Activated CD4-positive, CD25-positive, alpha-beta regulatory T cell treated with anti-CD3 and anti-CD28 coated beads, Interleukin-2, amount 50 U/mL, for 16 hours (primary cell): ENCODE results near the gene REPS2.
A peak's percentile ranks its signal among the peaks of the same experiment; 100 is the strongest.

Source experiments
- DNase-seq: peaks from one replicate; pipeline ENCODE4 v3.0.0-alpha.2; 2020; ENCODE audit warnings: low read depth, low spot score

REPS2 gene

DNA sequence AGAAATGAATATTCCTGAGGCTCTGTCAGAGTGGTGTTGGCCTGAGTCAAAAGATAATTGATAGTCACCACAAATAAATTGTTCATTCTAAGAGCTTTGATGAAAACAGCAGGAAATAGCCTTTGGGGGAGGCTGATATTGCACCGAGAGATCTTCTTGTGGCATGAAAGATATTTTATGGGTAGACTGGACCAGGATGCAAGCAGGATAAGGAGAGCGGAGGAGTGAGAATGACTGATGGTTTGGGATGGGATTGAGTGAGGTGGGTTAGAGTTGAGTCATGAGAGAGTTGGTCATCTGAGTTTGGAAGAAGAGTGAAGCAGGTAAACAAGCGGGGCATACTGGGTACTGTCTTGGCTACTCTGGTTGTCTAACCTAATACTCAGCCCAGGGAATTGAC, 88.7 kb downstream of the REPS2 start:
- DNase-seq, result no peak

DNA sequence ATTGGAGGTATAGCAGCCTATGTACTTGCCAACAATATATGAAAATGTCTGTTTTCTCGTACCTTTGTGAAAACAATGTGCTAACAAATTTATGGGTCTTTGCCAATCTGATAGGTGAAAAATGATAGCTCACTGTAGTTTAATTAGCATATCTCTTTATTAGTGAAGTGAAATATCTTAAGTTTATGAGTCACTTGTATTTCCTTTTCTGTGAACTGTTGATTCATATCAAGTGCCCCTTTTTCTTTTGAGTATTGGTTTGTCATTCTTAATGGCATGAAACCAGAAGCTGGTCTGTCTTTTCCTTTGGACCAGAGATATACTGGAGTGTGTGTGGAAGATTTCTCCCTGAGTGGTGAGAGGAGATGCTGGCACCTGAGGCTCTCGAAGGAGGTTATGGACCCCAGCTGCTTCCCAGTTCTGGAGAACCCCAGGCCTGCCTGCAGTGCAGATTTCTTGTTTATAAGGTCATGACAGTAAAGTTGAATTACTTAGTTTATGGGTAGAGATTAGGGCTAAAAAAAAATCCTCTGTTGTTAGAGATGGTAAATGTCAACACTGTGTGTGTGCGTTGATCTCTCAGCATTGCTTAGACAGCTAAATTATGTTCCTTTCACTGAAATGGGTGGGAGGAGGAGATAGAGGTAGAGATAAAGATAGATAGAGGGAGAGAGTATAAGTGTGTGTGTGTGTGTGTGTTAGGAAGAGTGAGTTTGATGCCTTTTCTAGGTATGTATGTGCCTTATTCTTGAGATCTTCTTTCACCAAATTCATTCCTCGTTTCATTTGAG, 89.9 kb downstream of the REPS2 start:
- DNase-seq, result no peak

GRCh38 chrX:17038277-17038676, 91.8 kb downstream of the REPS2 start:
- DNase-seq, result no peak

DNA sequence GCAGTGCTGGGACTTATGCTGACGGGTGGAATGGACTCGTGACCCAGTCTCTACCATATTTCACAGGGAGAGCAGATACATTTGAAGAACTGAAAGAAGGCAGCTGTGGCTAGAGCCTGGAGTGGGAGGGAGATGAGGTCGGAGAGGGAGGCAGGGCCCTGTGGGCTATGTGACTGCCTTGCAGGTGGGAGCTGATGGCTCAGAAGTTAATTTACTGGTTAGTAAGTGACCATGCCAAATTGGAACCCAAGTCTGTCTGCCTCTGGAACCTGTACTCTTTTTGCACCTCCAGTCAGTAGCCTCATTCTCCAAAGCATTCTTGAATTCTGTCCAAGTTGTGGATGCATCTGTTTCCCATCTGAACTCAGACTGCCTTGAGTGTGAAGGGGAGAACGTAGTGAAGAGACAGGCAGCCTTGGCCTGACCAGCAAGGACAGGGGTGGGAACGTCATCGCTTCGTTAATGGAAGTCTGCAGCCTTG, 92.3 kb downstream of the REPS2 start:
- DNase-seq, result no peak

GRCh38 chrX:17039826-17040225, 93.4 kb downstream of the REPS2 start:
- DNase-seq, result no peak

DNA sequence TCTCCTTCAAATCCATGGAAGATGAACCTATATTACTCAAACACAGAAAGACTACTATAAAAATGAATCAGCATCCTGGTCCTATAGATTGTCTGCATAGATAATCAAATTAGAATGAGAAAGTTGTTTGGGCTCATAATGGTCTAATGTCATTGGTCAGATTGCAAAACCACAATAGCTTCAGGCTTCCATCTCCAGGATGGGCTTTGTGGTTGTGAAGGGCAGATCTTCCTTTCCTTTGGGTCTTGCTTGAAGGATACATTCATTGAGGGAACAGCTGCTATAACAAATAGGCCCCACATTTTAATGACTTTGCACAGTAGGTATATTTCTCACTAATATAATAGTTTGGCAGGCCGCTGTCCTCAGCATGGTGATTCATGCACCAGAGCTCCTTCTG, 94.3 kb downstream of the REPS2 start:
- DNase-seq, result no peak

DNA sequence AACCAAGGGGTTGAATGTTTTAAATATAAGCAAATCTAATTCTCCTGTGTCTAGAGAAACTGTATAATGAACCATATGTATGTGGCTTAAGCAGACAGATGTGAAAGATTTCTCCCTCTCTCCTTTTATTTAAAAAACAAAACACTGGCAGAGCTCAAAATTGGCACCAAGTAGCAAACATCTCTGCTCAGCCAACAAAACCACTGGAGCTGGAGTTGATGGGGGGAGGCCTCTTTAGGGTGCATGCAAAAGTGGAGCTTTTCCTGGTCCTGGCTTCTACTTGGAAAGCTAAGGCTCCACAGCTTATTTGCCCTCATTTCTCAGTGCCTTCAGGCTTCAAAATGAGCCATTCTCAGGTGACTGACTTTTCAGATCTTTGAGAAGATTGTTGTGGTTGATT, 95.6 kb downstream of the REPS2 start:
- no peak for DNase-seq

GRCh38 chrX:17046478-17047097, 100.1 kb downstream of the REPS2 start:
- peak; percentile 2 for DNase-seq

DNA sequence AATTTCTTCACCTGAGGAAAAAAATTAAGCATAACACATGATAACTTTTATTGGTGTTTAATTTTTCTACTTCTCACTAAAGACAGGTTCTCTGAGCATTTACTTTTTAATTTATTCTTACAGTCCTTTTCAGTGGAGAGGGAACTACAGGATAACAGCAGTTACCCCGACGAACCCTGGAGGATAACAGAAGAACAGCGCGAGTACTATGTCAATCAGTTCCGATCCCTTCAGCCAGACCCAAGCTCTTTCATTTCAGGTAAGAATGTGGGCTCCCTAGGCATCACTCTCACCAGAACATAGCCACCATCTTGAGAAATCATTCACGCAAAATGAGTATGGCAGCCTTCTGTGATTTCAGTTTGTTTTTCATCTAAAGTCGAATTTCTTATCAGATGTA, 100.8 kb downstream of the REPS2 start:
- DNase-seq, result no peak

- DNase-seq, result no peak
Measured at GRCh38 chrX:17052210-17052609, 105.8 kb downstream of the REPS2 start.

GRCh38 chrX:17052793-17053192, 106.3 kb downstream of the REPS2 start:
- DNase-seq, result no peak

DNA sequence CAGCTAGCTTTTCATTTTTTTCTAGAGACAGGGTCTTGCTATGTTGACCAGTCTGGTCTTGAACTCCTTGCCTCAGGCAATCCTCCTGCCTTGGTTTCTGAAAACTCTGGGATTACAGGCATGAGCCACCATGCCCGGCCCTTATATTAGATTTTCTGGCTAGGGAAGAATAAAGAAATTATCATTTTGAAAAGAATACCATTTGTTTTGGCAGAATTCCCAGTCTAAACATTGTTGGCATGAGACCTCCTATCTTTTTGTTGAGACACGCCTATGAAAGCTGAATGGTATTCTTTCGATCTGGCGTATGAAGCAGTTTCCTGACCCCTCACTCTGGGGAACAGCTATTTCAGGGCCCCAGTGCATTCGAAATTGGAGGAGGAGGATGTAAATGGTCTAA, 107.0 kb downstream of the REPS2 start:
- DNase-seq, result no peak

DNA sequence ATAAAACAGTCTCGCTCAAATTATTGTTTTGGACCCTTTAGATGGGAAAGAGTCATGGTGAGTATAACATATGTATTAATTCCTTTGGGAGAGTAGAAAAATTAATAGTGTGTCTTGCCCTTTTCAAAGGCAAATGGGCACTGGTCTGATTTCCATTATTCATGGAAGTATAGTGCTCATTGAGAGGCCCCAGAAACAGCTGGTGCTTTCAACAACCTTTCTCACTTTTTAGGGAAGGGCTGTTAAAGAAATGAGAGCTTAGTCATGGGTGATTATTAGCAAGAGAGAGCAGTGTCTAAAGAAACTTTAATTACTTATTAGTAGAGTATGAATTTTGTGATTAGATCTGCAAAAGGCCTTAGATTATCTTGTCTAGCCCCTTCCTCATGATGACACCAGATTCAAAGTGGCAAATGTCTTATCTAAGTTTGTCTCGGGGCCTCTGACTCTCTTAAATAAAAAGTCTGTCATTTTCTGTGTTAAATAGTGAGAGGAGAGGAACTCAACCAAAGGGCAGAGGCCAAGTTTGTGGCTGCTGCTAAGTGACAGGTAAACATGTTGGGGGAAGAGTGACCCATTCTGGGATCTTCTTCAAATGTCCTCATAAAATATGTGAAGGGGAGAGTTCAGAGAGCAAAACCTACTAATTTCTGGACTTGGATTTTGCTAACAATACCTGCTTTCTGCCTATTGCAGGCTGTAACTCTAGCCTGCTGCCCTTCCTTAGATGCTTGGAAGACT, 110.6 kb downstream of the REPS2 start:
- DNase-seq, result no peak

DNA sequence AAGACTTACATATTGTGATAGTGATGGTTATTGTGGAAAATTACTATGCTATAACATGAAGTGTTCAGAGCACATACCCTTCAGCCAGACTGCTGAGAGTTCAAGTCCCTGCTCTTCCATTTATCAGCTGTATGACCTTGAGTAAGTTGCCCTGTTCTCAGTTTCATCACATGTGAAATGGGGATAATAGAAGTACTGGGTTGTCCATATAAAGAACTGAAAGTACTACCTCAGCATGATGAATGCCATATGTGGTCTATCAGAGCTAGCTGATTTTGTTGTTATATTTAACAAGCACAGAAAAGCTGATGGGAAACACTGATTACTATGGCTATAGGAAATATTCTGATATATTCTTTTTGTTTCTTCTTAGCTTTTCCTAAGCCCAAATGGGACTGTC, 115.6 kb downstream of the REPS2 start:
- no peak for DNase-seq

DNA sequence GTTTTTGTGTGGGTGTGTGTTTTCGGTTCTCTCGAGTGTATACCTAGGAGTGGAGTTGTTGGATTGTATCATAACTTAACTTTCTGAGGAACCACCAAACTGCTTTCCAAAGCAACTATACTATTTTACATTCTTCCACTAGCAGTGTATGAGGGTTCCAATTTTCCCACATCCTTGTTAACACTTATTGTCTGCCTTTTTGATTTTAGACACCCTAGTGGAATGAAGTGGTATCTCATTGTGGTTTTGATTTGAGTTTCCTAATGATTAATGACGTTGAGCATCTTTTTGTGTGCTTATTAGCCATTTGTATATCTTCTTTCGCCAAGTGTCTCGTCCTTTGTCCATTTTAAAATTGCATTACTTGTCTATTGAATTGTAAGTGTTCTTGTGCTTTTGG, 118.6 kb downstream of the REPS2 start:
- no peak for DNase-seq

GRCh38 chrX:17067534-17067933, 121.1 kb downstream of the REPS2 start:
- DNase-seq, result no peak

DNA sequence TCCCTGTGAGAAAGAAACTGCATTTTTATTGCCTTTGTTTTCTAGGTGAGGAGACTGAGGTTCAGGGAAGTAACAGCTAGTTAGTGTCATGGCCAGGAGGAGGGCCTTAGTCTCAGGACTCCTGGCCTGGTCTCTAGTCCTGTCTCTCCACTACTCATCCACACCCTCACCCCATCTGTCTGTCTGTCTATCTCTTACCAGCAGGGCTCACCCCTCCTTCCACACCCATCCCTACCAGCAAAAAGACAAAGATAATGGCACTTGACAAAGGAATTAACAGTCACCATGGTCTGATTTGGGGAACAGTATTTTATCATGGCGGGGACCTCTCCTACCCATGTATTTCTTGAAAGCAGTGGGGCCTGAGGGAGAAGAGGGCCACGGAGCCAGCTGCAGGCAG, 125.8 kb downstream of the REPS2 start:
- no peak for DNase-seq

GRCh38 chrX:17072721-17073230, 126.3 kb downstream of the REPS2 start:
- DNase-seq, result no peak

GRCh38 chrX:17075004-17075403, 128.5 kb downstream of the REPS2 start:
- DNase-seq, result no peak

DNA sequence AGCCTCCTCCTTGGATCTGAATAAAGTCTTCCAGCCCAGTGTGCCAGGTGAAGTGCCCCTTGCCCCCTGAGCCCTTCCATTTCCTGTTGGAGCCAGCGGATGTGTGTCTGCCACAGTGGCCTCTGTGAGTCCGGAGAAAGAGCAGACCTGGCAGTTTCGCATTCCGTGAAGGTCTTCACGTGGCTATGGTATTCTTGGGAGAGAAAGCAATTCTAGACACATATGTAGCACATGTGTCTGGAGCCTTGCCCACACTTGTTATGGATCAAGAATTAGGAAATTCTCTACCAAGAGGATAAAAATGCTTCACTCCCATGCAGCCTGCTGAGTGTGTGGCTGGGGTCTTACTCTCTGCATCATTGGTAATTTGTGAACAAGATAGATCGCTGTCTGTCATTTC, 130.9 kb downstream of the REPS2 start:
- no peak for DNase-seq

DNA sequence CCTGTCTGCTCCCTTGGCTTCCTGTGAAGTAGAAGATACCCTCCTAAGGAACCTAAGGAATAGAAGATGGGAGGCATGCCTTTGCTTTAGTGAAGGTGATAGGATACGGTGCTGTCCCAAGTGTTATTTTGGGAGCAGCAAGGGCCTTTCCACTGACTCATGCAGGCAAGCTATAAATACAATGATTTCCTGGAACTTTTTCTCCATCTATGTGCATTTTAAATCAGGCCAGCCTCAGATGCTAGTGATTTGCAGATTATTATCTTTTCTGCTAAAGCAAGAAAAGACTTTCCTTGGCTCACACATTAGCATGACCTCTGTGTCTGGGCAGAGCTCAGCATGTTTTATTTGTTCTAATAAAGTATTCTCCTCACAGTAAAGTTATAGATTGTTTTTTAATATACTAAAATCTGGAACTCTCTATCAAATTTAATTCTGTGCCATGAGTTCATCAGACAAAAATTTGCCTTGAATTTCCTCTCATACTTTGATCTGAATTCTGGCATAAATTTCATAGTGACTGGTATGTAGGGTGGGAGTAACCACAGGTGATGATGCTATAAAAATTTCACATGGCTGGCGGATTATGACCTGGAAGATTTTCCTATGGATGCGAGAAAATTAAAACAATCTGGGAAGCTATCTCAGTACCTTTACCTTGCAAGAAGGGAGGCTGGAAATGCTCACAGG, 131.7 kb downstream of the REPS2 start:
- DNase-seq, result no peak

DNA sequence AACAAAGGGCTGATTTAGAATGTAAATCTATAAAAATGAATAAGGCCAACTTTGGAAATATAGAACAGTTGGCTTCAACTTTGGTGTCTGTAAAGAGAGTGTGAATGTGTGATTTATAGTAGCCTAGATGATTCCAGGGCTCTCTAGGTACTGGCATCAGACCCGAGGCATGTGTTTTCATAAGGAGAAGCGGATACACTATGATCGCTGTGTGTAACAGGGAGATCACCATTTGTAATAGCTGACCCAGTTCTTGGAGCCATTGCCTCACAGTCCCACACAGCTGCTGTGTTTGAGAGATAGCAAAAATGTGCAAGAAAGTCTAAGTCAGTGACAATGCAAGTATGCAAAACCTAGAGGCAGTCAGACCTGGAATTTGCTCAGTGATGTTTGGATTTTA, 135.1 kb downstream of the REPS2 start:
- DNase-seq, result no peak
